HG03060 (cell line): ENCODE measurements around the gene MYCN.

Experiments used
- ATAC-seq: cut with Tn5 transposase; IDR thresholded peaks from one replicate; pipeline ENCODE4 v1.9.1; 2021; ENCODE audit warnings: low read depth, moderate number of reproducible peaks; ENCODE audit not compliant: unreplicated experiment

The MYCN gene

GRCh38 chr2:15974565-15975260 lies 34.4 kb downstream of the MYCN start:
- no peak for ATAC-seq

DNA sequence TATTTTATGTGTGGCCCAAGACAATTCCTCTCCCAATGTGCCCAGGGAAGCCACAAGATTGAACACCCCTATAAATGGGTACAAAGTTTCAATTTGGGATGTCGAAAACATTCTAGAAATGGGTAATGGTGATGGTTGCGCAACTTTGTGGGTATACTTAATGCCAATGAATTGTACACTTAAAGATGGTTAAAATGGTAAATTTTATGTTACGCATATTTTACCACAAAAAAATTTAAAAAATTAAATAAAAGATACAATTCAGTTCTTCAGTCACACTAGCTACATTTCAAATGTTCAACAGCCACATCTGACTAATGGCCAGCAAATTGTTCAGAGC lies 34.9 kb downstream of the MYCN start:
- ATAC-seq = no peak

DNA sequence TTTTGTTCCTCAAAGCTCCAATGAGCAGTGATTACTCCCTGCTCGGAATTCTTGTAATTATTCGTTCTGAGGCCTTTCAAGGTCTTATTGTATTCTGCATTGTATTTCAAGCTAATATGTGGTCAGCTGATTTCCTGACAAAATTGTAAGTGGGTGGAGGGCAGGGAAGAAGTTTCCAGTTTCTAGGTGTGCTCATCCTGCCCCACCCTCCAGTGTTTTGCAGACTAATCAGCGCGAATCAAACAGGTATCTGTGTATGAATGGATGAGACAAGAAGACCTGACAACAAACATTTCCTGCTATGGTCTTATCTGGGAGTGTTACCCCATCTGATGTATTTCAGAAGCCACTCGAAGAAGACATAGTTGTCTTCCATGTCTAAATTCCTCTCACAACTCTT lies 35.3 kb downstream of the MYCN start:
- no peak for ATAC-seq

DNA sequence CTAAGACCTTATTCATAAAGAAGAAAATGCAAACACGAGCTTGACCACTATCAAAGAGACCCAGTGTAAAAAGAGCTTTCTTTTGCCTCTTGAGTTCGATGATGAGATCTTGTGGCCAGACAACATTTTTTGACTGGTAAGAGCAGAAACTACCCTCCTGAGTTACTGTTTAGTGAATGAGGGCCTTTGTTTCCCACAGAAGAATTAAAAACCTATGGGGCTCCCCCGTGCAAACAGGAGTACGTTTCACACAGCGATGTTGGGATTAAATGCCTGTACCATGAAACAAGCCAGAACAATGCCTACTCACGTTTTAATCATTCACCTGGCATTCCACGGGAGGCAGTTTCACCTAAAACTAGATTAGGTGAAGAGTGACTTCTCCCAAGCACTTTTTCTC lies 36.0 kb downstream of the MYCN start:
- no peak for ATAC-seq

- ATAC-seq = no peak
Observed at GRCh38 chr2:15979051-15979758, 38.9 kb downstream of the MYCN start.

DNA sequence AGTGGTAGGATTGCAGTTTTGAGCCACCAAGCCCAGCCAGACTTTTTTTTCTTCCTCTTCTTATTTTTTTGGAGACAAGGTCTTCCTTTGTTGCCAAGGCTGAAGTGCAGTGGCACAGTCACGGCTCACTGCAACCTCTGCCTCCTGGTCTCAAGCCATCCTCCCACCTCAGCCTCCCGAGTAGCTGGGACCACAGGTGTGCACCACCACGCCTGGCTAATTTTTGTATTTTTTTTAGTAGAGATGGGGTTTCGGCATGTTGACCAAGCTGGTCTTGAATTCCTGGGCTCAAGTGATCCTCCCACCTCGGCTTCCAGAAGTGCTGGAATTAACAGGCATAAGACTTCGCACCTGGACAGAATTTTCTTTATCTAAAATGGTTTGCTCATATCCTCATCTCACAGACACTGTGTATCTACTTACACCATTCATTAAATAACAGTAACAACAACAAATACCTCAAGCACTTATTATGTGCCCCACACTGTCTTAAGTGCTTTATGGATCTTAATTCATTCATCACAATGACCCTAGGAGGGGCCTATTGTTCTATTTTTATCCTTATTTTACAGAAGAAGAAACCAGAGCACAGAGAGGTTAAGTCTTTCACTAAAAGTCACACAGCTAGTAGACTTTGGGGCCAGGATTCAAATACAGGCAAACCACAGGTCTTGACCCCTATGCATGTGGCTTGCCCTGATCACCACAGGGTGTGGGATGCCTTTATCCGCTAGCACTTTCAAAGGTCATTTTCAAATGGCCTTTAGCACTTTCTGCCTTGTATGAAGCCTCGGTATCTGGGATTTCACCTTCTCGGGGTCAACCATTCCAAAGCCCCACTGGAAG lies 39.6 kb downstream of the MYCN start:
- ATAC-seq = no peak

DNA sequence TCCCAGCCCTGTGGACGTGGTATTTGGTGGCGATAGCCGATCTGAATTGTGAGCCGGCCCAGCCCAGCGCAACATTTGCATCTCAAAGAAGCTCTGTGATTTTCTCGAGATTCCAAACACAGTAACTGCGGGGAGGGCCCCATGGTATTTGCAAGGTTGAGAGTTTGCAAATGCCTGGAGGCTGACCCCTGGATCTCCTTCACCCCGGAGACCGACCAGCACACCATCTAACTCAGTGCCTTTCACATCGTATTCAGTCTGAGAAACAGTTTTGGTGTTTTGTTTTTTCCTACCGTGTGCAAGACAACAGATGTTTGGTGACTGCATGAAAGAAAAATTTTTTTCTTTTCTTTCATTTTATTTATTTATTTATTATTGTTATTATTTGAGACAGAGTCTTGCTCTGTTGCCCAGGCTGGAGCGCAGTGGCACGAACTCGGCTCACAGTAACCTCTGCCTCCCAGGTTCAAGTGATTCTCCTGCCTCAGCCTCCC lies 40.3 kb downstream of the MYCN start:
- no peak for ATAC-seq

GRCh38 chr2:15981646-15982045 lies 41.3 kb downstream of the MYCN start:
- ATAC-seq = no peak

DNA sequence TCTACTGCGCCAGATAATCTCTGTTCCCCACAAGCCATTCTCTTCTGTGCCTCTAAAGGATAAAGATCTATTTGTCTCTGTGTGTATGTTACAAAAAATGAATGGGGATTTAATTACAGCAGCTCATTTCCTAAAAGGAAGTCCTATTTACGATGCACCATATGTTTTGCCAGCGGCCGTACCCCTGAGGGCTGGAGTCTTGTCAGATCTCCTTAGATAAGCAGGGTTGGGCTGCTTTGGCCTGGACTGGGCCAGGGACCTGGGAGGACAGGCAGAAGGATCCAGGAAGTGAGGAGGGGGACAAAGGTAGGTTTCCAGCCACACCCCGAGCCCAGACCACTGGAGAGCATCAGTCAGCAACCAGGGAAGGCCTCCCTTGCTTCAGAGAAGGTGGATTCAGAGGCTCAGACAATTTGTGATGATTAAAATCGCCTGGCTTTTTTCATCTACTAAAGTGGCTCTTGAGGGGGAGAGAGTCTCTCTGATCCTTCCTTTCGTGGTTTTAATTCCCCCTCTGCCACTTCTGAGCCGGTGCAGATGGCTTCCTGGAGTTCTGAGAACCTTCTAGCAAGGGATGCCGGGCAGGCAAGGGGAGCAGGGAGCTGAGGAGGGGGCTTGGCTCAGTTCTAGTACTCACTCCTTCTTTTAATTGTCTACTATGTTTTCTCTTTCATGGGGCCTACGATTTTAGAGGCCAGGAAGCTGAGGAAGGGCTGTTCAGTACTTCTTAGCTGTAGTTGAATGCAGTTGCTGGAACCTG lies 42.1 kb downstream of the MYCN start:
- ATAC-seq = no peak

GRCh38 chr2:15983496-15983895 lies 43.1 kb downstream of the MYCN start:
- ATAC-seq = no peak

DNA sequence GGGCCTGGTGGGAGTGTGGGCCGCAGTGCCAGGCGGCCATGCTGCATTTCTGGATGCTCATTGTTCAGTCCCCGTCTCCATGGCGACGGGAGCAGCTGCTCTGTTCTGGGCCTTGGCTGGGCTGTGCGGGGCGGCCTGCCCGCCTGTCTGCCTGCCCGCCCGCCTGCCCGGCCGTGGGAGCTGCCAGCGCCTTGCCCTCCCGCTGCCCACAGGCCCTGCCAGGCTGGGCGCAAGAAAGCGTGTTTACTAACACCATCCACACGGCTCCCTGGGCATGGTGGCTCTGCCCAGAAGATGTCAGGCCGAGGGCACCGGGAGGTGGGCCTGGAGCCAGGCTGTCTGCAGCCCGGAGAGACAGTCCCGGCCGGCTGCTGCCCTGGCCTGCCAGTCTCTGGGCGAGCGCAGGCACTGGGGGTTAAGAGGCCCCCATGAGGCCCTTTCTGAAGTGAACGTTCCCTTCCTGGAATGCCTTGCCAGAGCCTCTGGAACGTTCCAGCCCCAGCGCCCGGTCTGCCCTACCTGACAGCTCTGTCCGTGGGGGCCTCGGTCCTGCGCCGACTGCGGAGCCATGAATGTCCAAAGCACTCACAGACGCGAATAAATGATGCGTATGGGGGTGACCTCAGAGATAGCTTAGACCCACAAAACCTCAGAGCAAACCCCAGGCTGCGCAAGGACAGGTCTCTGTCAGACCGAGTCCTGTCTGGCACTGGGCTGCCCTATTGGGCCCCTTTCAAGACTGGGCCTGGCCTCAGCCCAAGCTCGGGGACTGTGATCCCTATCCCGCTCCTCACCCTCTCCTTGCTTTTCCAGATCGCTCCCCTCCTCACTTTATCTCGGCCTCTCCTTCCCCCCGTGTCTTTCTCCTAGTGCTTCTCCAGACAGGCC lies 44.3 kb downstream of the MYCN start:
- no peak for ATAC-seq

DNA sequence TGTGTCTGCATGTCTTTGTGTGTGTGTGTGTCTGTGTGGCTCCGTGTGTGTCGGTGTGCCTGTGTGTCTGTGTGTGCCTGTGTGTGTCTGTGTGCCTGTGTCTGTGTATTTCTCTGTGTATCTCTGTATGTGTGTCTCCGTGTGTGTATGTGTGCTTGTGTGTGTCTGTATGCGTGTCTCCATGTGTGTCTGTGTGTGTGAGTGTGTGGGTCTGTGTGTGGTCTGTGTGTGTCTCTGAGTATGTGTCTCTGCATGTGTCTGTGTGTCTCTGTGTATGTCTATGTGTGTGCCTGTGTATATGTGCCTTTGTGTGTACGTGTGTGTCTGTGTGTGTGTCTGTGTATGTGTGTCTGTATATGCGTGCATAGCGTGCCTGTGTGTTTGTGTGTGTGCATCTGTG lies 45.2 kb downstream of the MYCN start:
- no peak for ATAC-seq

GRCh38 chr2:15986068-15986560 lies 45.8 kb downstream of the MYCN start:
- ATAC-seq = no peak

DNA sequence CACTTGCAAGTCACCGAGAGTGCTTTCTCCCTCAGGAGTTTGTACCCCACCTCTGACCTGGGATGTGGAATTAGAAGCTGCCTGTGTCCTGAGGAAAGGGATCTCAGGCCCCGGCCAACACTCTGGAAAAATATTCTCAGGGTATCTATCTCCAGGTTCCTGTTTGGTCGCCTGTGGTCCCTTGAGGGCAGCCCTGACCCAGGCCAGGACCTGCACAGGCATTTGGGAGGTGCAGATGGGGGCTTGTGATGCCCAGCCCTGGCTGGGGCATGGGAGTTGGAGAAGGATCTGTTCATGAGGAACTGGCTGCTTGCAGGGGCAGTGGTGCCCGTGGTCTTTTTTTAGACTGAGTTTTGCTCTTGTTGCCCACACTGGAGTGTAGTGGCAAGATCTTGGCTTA lies 46.3 kb downstream of the MYCN start:
- no peak for ATAC-seq

GRCh38 chr2:15988733-15989132 lies 48.4 kb downstream of the MYCN start:
- ATAC-seq = no peak

DNA sequence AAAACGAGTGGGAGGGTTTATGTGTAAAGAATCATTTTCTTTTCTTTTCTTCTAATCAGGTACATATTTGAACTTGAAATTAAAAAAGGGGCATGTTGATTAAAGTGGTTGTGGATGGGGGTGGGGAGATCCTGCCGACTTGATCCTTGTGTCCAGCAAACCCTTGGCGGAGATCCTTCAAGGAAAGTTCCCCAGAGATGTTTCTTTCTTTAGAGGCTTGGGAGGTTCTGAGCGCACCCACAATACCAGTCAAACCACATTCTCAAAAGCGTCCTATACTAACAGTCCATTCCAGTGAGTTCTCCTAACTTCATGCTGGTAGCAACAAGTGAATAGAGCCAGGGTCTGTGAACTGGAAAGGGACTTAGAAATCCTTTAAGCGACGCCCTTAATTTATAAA lies 49.2 kb downstream of the MYCN start:
- no peak for ATAC-seq

DNA sequence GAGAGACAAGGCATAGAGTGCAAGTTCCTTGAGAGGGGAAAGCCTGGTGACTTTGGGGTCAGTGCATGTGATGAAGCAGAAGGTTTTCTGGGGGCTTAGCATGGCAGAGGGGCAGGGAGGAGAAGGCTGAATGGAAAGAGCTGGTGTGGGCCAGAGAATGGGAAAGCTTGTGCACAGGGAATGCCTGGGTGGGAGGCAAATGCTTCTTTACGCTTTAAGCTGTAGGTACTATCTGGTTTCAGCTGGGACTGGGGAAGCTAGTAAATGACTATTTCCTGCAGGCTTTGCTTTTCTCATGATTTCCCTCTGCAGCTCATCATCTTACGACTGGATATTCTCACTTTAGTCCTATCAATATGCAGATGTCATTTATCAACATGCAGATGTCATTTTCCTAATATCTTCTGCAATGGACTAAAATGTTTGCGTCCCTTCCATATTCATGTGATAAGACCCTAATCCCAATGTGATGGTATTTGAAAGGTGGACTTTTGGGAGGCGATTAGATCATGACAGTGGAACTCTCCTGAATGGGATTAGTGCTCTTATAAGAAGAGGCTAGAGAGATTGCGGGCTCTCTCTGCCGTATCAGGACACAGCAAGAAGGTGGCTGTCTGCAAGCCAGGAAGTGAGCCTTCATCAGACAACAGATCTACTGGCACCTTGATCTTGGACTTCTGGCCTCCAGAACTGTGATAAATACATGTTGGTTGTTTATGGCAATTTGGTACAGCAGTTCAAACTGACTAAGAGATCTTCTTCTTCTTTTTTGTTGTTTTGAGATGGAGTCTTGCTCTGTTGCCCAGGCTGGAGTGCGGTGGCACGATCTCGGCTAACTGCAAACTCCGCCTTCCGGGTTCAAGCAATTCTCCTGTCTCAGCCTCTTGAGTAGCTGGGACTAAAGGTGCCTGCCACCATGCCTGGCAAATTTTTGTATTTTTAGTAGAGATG lies 50.1 kb downstream of the MYCN start:
- ATAC-seq = no peak

- ATAC-seq = no peak
Observed at GRCh38 chr2:15991231-15991630, 50.9 kb downstream of the MYCN start.
